Kidney capillary endothelial cell (primary cell): ENCODE results near the gene SPARC.

Experiments used
- DNase-seq: peaks from one replicate; pipeline ENCODE4 v3.0.0-alpha.2; 2018; ENCODE audit warnings: low spot score

Gene SPARC

DNA sequence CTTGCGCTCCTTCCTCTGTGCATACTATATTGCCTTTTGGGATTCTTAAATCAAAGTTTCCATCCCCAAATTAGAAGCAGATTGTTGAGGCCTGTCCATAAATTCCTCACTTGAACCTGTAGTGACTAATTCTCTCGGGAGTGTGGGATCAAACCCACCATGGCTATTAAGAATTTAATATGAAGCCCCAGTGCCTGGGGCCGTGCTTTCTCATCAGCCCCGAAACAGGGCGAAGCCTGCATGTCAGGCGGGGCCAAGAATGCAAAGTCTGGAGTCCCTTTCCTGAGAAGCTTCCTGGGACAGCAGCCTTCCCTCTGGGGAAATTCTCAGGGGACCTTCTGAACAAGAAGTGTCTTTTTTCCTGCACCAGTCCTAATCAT, 66.3 kb downstream of the SPARC start:
- no peak for DNase-seq

DNA sequence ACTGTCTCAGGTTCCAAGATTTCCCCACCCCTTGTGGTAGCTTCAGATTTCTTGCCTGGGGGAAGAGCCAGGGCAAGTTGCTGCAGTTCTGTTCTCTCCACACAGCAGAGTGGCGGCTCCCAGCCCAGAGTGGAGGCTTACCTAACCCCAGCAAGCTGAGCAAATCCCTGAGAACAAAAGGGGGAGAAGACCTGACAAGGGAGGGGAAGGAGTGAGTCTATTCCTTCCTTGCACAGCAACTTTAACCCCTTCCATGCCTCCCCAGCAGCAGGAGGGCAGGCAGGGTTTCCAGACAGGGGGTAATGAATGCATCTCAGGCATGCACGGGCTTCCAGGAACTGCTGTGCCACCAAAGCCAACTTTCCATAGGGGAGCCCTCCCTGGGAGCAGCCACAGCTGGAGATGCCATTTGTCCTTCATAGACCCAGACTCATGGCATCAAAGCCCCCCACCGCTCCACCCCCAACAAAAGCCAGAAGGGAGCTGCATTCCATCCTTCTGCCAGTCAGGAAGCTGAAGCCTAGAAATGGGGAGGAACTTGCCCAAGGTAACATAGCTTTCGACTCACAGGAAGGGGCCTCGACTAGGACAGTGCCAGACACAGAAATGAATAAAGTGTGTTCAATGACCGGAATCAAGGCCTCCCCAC, 66.8 kb downstream of the SPARC start:
- DNase-seq: no peak

DNA sequence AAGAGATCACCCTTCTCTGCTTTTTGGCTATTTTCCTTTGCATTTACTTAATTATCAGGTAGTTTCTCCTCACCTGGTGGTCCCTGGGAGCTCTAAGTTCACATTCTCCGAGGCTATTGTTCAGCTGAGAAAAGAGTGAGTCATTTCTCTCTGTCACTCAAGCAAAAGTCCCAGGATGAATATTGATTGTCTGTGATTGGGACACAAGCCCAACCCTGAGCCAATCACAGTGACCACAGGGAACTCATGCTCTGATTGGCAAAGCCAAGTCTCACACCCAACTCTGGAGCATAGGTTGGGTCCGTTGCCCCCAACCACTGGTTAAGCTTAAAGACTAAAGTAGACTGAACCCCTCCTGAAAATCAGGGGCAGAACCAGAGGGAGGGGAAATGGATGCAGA, 67.8 kb downstream of the SPARC start:
- no peak for DNase-seq

DNA sequence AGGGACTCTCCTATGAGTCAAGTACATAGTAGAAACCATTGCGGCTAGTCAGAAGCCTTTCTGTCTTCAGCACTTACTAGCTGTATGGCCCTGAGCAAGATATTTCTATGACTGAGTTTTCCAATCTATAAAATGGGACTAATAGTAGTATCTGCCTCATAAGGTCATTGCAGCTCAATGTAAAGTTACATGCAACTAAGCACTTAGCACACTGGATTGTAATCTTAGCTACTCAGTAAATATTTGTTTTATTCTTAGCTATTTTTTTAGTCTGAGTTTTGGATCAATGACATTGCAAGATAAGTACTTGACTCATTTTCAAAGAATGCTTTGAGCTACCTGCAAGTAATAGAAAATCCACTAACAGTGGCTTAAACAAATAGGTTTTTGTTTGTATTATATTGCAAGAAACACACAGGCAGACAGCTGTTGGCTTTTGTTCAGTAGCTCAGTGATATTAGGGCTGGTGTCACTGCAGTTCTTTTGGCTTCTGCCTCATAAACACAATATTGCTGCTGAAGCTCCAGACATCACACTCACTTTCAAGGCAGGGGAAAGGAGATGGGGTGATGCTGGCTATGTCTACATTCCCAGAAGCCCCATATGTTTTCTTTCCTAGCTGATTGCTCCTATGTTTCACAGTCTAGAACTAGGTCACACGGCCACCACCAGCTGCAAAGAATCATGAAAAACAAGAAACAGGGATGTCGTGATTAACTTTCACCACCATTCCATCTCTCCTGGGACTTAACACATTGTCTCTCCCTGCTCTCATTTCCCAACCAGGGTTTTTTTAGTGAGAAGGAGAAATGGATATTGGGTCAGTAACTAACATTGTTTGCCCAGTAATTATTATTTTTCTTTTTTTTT, 68.6 kb downstream of the SPARC start:
- DNase-seq: no peak

DNA sequence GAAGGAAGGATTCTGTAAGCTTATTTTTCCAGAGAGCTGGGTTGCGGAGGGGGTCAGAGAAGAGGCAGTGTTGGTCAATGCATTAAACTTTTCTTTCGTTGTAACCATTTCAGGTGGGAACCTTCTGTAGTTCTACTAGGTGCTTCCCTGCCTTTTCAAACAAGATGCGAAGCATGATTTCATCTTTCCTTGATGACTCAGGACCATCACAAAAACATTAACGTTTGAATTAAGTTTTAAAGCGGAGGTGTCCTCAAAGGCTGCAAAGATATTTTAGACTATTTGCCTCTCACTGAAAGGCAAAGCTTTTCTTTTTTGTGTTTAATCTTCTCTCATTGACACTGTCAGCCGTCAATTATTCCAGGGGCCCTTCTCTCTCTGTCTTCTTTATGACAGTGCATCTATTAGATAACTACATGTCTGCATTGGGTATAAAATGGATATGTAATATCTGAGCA, 69.3 kb downstream of the SPARC start:
- no peak for DNase-seq

DNA sequence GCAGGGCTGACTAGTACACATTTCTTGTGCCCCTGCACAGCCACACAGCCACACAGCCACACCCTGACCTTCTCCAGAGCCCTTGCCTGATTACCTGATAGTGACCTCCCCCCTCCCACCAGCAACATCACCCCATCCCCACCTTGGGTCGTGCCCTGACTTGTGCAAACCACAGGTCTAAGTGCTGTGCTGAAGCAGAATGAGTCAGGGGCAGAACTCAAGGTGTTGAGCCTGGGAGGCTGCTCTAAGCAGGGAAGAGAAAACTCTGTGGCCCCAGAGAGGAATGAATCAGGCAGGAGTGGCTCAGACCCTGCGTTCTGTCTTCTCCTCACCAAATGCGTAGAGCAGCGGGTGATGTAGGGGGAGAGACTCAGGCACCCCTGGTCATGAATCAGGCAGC, 71.3 kb downstream of the SPARC start:
- no peak for DNase-seq

DNA sequence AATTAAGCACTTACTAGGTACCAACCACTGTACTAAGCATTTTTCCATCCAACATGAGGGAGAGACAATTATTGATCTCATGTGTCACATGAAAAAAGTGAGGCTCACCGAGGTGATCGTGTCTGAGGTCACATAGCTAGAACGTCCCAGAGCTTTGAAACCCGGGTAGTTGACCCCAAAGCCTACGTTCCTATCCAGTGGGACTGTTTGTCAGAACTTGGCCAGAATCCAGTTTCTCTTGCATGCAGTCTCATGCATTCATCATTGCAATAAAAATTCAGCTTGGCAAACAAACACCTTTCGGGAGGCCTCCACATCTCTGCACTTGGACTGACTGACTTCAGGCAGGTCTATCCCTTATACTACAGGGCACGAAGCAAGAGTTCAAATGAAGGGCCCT, 72.2 kb downstream of the SPARC start:
- no peak for DNase-seq

DNA sequence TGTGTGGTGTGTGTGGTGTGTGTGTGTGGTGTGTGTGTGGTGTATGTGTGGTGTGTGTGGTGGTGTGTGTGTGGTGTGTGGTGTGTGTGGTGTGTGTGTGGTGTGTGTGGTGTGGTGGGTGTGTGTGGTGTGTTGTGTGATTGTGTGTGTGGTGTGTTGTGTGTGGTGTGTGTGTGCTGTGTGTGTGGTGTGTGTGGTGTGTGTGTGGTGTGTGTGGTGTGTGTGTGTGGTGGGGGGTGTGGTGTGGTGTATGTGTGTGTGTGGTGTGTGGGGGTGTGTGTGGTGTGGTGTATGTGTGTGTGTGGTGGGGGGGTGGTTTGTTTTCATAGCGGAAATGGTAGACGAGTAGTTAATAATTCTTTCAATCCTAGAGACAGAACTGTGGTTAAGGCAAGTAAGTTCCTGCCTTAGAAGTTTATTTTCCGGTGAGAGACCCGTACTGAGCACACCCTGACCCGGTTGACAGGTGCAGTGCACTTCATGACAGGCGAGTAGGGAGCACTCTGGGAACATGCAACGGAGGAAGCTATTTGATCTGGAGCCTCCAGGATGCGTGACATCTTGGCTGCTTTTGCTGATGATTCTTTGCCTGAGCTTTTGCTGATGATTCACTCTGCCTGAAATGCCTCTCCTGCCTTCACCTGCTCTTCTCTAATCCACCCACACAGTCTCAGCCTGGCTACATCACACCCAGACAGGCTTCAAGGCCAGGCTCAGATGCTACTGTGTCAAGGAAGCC, 73.9 kb downstream of the SPARC start:
- no peak for DNase-seq

DNA sequence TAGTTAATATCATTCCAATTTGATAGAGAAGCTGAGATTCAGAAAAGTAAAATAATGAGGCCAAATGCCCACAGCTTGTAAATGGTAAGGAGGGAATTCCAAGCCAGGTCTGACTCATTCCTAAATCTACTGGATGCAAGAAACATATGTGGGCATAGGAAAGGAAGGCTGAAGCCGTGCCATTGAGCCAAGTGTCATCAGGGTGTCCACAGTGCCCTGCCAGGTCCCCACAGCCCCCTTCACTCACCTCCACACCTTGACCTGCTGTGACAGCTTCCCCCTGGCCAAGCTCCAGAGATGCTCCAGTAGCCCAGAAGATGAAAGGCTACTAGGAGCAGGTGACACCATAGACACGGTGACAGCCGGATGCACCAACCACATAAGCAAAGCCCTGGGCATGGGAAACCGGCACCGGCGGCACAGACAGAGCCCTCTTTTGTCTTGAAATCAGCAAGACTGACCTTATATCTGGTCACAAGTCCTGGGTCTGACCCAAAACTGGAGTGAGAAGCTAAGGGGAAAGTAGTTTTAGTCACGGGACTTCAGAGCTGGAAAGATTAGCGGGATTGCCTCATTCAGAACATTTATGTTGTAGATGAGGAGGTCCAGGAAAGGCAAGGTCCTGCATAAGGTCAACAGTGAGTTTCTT, 75.5 kb downstream of the SPARC start:
- DNase-seq: no peak
